Endothelial cell of umbilical vein (primary cell): ENCODE results near the gene MTRF1. TPM values are rescaled to one million over a fixed set of nuclear protein-coding genes. Genes with fewer than 3 reads are reported as not detected.
"Not testable (repeated sequence)": the region's sequence is repeated elsewhere in the genome, so short reads cannot be mapped to it uniquely, and the experiment has no call there.

Experiments used
- BruUV-seq: library from RNA; stranded (reverse); fragments of 400-500 nt; replicated peaks from 2 replicates; lab custom pipeline; 2021; lab: Mats Ljungman, UMichigan
- CTCF ChIA-PET: fragments of 300-600, 350-600 bp; sonication (Branson Sonifier 250); formaldehyde crosslinking; loops from one replicate; lab custom pipeline; 2021; ENCODE audit warnings: antibody characterized with exemption, inconsistent platforms; lab: Charles Lee
- POLR2A ChIA-PET: fragments of 300-600, 350-600 bp; sonication (Branson Sonifier 250); formaldehyde crosslinking; loops from one replicate; lab custom pipeline; 2021; ENCODE audit warnings: antibody characterized with exemption, inconsistent platforms; lab: Charles Lee
- DNase-seq: peaks from one replicate; pipeline ENCODE4 v3.0.0-alpha.2; 2011; ENCODE audit warnings: low read depth, low spot score
- FAIRE-seq: peaks from 2 replicates; lab custom pipeline; 2011; peaks lifted over from hg19 to GRCh38; lab: Jason Lieb, UNC
- H2AFZ ChIP-seq: 2 replicates; pipeline ENCODE4 v1.6.0; 2012; ENCODE audit warnings: low read depth, low read length, control low read depth, inconsistent platforms
- H3K27ac ChIP-seq: 2 replicates; pipeline ENCODE4 v1.5.1; 2011; ENCODE audit warnings: low read depth, mild to moderate bottlenecking, control low read depth, low read length, moderate library complexity; ENCODE audit not compliant: insufficient read depth
- H3K27me3 ChIP-seq, 2 experiments: 2 replicates each; pipeline versions ENCODE4 v1.6.0 to v1.6.1; 2011; ENCODE audit warnings: low read length in 2 of 2, mixed read lengths in 1 of 2; ENCODE audit not compliant: control insufficient read depth in 2 of 2, insufficient read depth in 2 of 2
- H3K36me3 ChIP-seq, 2 experiments: 2 replicates in 1 of 2; 3 replicates in 1 of 2; pipeline ENCODE4 v1.5.1; 2011; ENCODE audit warnings: low read length in 2 of 2, mild to moderate bottlenecking in 1 of 2, moderate library complexity in 1 of 2; ENCODE audit not compliant: control insufficient read depth in 2 of 2, insufficient read depth in 2 of 2; ENCODE audit errors: extremely low read depth in 1 of 2
- H3K4me1 ChIP-seq: 3 replicates; pipeline ENCODE4 v1.5.1; 2011; ENCODE audit warnings: mild to moderate bottlenecking, low read length; ENCODE audit not compliant: control insufficient read depth, insufficient read depth; ENCODE audit errors: extremely low read depth
- H3K4me2 ChIP-seq: 2 replicates; pipeline ENCODE4 v1.6.1; 2011; ENCODE audit warnings: low read length, control low read depth, mixed read lengths; ENCODE audit not compliant: insufficient read depth
- H3K4me3 ChIP-seq, 3 experiments: fragments of 200-600 bp in 1 of 3; sonication (generic), shearing (Covaris generic) in 1 of 3; replicated peaks in 1 of 3; 2 replicates each; pipeline ENCODE4 v1.5.1; 2011 to 2016; ENCODE audit warnings: control low read depth in 3 of 3, low read length in 3 of 3, mild to moderate bottlenecking in 2 of 3, inconsistent platforms in 1 of 3, low read depth in 1 of 3, moderate library complexity in 1 of 3; ENCODE audit not compliant: insufficient read depth in 1 of 3
- H3K79me2 ChIP-seq: 2 replicates; pipeline ENCODE4 v1.6.0; 2012; ENCODE audit warnings: low read length, inconsistent platforms; ENCODE audit not compliant: control insufficient read depth, insufficient read depth
- H3K9ac ChIP-seq: replicated peaks from 2 replicates; pipeline ENCODE3; 2011; ENCODE audit warnings: low read length, control low read depth; ENCODE audit not compliant: insufficient read depth; ENCODE audit errors: extremely low read depth
- H3K9me1 ChIP-seq: replicated peaks from 3 replicates; pipeline ENCODE4 v1.6.0; 2011; ENCODE audit warnings: mild to moderate bottlenecking, low read length; ENCODE audit not compliant: control insufficient read depth, insufficient read depth; ENCODE audit errors: extremely low read depth
- H3K9me3 ChIP-seq: replicated peaks from 2 replicates; pipeline ENCODE4 v1.5.1; 2012; ENCODE audit warnings: low read length, inconsistent platforms; ENCODE audit not compliant: control insufficient read depth, insufficient read depth
- H4K20me1 ChIP-seq: replicated peaks from 2 replicates; pipeline ENCODE3; 2011; ENCODE audit warnings: mild to moderate bottlenecking, low read length; ENCODE audit not compliant: control insufficient read depth, insufficient read depth; ENCODE audit errors: extremely low read depth
- dilution Hi-C: fragments of 300-500 bp; cut with MboI; formaldehyde crosslinking; loops from one replicate; pipeline ENCODE4 v1.15.0; 2019; ENCODE audit warnings: low sequenced_read_pairs; ENCODE audit not compliant: extremely low pct_ligation_motif_present
- intact Hi-C: fragments of 100-400 bp; cut with micrococcal nuclease; formaldehyde crosslinking; loops from one replicate; pipeline ENCODE4 v1.10.0; 2022
- polyA plus RNA-seq, 4 experiments: library from polyadenylated mRNA; depleted of rRNA in 3 of 4; stranded (reverse) in 3 of 4; unstranded in 1 of 4; fragments of >200 nt; gene quantifications; 2 replicates each; pipeline versions ENCODE4 v1.2.1 to v1.2.3, GENCODE V29; 2011 to 2012; ENCODE audit warnings: missing spikeins in 1 of 4
- total RNA-seq: library from RNA; stranded (reverse); gene quantifications from 2 replicates; pipeline ENCODE4 v1.2.3, GENCODE V29; 2021

Gene MTRF1
- total and polyA plus RNA-seq, 2 donors (not counting 3 experiments of a cell fraction or from before 2014, with no cell fraction given), result 8.0 to 16.3 TPM

GRCh38 chr13:41175576-41175975 lies 87.8 kb downstream of the MTRF1 start:
- H3K79me2 ChIP-seq, H3K27ac ChIP-seq, H3K4me3 ChIP-seq, H4K20me1 ChIP-seq, H3K9ac ChIP-seq, DNase-seq, H3K4me2 ChIP-seq, H2AFZ ChIP-seq, CTCF ChIA-PET, H3K27me3 ChIP-seq, FAIRE-seq, H3K4me1 ChIP-seq, BruUV-seq, H3K9me3 ChIP-seq, H3K36me3 ChIP-seq, intact Hi-C loops, H3K9me1 ChIP-seq, dilution Hi-C loops, POLR2A ChIA-PET: not testable (repeated sequence)

Other genes starting within 250 kb of the MTRF1 start
- 61.2 and 62.5 TPM in 2 replicates for gene ELF1, start 244.3 kb downstream of the MTRF1 start, total RNA-seq
- 28.6 and 31.8 TPM in 2 replicates for gene ELF1, start 244.3 kb downstream of the MTRF1 start, polyA plus RNA-seq
- gene WBP4, start 202.1 kb downstream of the MTRF1 start, total RNA-seq, result 14.4 and 14.8 TPM in 2 replicates
- gene WBP4, start 202.1 kb downstream of the MTRF1 start, polyA plus RNA-seq, result 2.5 and 4.3 TPM in 2 replicates
- 6.4 and 6.6 TPM in 2 replicates for gene KBTBD6, start 130.8 kb downstream of the MTRF1 start, total RNA-seq
- 2.6 TPM in 2 replicates for gene KBTBD6, start 130.8 kb downstream of the MTRF1 start, polyA plus RNA-seq
- gene KBTBD7, start 69.0 kb downstream of the MTRF1 start, total RNA-seq, result 3.1 and 4.4 TPM in 2 replicates
- 2.1 TPM in 2 replicates for gene KBTBD7, start 69.0 kb downstream of the MTRF1 start, polyA plus RNA-seq
- 24.1 and 26.1 TPM in 2 replicates for gene NAA16, start 47.7 kb upstream of the MTRF1 start, total RNA-seq
- 5.7 and 8.6 TPM in 2 replicates for gene NAA16, start 47.7 kb upstream of the MTRF1 start, polyA plus RNA-seq
- 138 and 148 TPM in 2 replicates for gene RGCC, start 194.0 kb upstream of the MTRF1 start, total RNA-seq
- gene RGCC, start 194.0 kb upstream of the MTRF1 start, polyA plus RNA-seq, result 95.0 and 112 TPM in 2 replicates